Stimulated activated CD4-positive, alpha-beta T cell treated with anti-CD3 and anti-CD28 coated beads, Interleukin-15, amount 100 ng/mL, for 24 hours (primary cell): ENCODE measurements around the gene PSMD5.

Experiments used
- DNase-seq: peaks from one replicate; pipeline ENCODE4 v3.0.0-alpha.2; 2020

The PSMD5 gene

GRCh38 chr9:120801441-120801840 is 41.3 kb downstream of the PSMD5 start:
- no peak for DNase-seq

GRCh38 chr9:120792898-120793765 is 49.6 kb downstream of the PSMD5 start, which contains the start of gene FBXW2:
TSS of gene FBXW2 (minus strand) at chr9:120793416. CDS start at chr9:120788258, 5,158 bp downstream.
- DNase-seq, result peak; percentile 95

- no peak for DNase-seq
These were observed 51.6 kb downstream of the PSMD5 start for GRCh38 chr9:120791161-120791560.

- DNase-seq, result no peak
These were observed 54.8 kb downstream of the PSMD5 start for GRCh38 chr9:120787933-120788332.

GRCh38 chr9:120783602-120784047 is 59.1 kb downstream of the PSMD5 start:
- DNase-seq, result no peak

GRCh38 chr9:120781236-120781635 is 61.5 kb downstream of the PSMD5 start:
- DNase-seq, result no peak

GRCh38 chr9:120780367-120780766 is 62.4 kb downstream of the PSMD5 start:
- DNase-seq, result no peak

- no peak for DNase-seq
These were observed 63.5 kb downstream of the PSMD5 start for GRCh38 chr9:120779227-120779626.

- no peak for DNase-seq
These were observed 64.0 kb downstream of the PSMD5 start for GRCh38 chr9:120778758-120779157.

- DNase-seq, result no peak
These were observed 65.5 kb downstream of the PSMD5 start for GRCh38 chr9:120777229-120777628.

- no peak for DNase-seq
These were observed 65.9 kb downstream of the PSMD5 start for GRCh38 chr9:120776788-120777187.

GRCh38 chr9:120775859-120776258 is 66.9 kb downstream of the PSMD5 start:
- no peak for DNase-seq

- DNase-seq, result no peak
These were observed 68.0 kb downstream of the PSMD5 start for GRCh38 chr9:120774719-120775118.

- no peak for DNase-seq
These were observed 69.5 kb downstream of the PSMD5 start for GRCh38 chr9:120773256-120773655.

GRCh38 chr9:120770931-120771330 is 71.8 kb downstream of the PSMD5 start:
- DNase-seq, result no peak

- no peak for DNase-seq
These were observed 73.8 kb downstream of the PSMD5 start for GRCh38 chr9:120768886-120769285.

- no peak for DNase-seq
These were observed 74.5 kb downstream of the PSMD5 start for GRCh38 chr9:120768247-120768646.

GRCh38 chr9:120767451-120767850 is 75.3 kb downstream of the PSMD5 start:
- DNase-seq, result no peak
